BLaER1 treated with 17β-estradiol and CSF1 and Interleukin-3, amounts not matched to agents 10 nM and 100 nM (cell line): Measurements from ENCODE around the gene LGALS9B.
"Not testable (repeated sequence)": the region's sequence is repeated elsewhere in the genome, so short reads cannot be mapped to it uniquely, and the experiment has no call there.

ENCODE experiments used
- H3K27ac ChIP-seq, 11 experiments: shearing (Covaris generic); formaldehyde crosslinking; 2 replicates each; pipeline ENCODE4 v1.8.1; 2022
- H3K27me3 ChIP-seq, 11 experiments: shearing (Covaris generic); formaldehyde crosslinking; 2 replicates each; pipeline ENCODE4 v1.8.1; 2022
- H3K36me3 ChIP-seq, 11 experiments: shearing (Covaris generic); formaldehyde crosslinking; 2 replicates each; pipeline ENCODE4 v1.8.1; 2022
- H3K4me1 ChIP-seq, 10 experiments: shearing (Covaris generic); formaldehyde crosslinking; 2 replicates each; pipeline ENCODE4 v1.8.1; 2022
- H3K4me2 ChIP-seq, 11 experiments: shearing (Covaris generic); formaldehyde crosslinking; 2 replicates each; pipeline ENCODE4 v1.8.1; 2022
- H3K4me3 ChIP-seq, 10 experiments: shearing (Covaris generic); formaldehyde crosslinking; 2 replicates each; pipeline ENCODE4 v1.8.1; 2022
- H3K9ac ChIP-seq, 11 experiments: shearing (Covaris generic); formaldehyde crosslinking; 2 replicates each; pipeline ENCODE4 v1.8.1; 2022
- H3K9me3 ChIP-seq, 11 experiments: shearing (Covaris generic); formaldehyde crosslinking; replicated peaks in 1 of 11; 2 replicates each; pipeline ENCODE4 v1.8.1; 2022
- H4K20me1 ChIP-seq, 11 experiments: shearing (Covaris generic); formaldehyde crosslinking; 2 replicates each; pipeline ENCODE4 v1.8.1; 2022

Gene LGALS9B

DNA sequence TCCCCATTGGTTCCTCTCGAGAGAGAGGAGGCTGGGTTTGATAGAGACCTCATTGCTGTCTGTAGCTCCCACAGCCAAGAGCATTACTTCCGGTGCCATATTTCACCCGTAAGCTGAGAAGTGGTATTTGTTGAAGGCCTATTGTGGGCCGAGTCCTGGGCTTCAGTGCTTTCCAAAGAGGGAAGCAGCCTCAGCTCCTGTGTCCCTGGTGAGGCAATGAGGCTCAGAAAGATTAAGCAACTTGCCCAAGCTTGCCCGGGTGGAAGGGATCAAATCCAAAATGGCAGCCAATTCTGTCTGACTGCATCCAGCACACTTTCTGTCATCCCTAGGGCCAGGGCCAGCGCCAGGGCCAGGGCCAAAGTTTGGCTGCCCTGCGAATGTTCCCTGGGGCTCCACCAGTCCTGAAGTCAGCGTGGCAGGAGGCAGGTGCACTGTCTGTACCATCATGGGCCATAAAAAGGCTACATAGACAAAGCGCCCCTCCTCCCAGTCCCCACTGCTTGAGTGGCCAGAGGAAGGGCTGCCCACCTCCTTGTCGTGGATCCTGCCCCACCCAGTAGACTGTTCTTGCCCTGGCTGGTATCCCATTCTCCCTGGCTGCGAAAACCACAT is 13.4 kb downstream of the LGALS9B start:
- H3K36me3 ChIP-seq, H3K4me1 ChIP-seq, H3K4me3 ChIP-seq, H4K20me1 ChIP-seq, H3K9ac ChIP-seq, H3K4me2 ChIP-seq, H3K9me3 ChIP-seq, H3K27me3 ChIP-seq, H3K27ac ChIP-seq: not testable (repeated sequence)

DNA sequence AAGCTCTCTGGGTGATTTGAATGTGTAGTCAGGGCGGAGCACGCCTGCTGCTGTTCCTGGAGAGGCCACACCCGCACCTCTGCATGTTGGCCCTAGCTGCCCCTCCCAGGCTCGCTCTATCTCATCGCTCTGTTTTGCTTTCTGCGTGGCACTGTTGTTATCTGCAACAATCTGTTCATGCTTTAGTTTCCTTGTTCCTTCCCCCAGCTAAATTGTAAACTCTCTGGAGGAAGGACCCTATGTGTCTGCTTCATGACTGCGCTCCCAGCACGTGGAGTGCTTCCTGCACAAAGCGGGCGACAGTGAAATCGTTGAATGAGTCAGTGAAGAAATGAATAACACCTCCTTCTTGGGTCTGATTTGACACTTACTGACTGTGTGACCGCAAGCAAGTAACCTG is 16.5 kb downstream of the LGALS9B start:
- not testable (repeated sequence) for H3K4me3 ChIP-seq, H3K4me2 ChIP-seq, H3K27me3 ChIP-seq, H3K4me1 ChIP-seq, H3K36me3 ChIP-seq, H3K9me3 ChIP-seq, H3K27ac ChIP-seq, H4K20me1 ChIP-seq, H3K9ac ChIP-seq

DNA sequence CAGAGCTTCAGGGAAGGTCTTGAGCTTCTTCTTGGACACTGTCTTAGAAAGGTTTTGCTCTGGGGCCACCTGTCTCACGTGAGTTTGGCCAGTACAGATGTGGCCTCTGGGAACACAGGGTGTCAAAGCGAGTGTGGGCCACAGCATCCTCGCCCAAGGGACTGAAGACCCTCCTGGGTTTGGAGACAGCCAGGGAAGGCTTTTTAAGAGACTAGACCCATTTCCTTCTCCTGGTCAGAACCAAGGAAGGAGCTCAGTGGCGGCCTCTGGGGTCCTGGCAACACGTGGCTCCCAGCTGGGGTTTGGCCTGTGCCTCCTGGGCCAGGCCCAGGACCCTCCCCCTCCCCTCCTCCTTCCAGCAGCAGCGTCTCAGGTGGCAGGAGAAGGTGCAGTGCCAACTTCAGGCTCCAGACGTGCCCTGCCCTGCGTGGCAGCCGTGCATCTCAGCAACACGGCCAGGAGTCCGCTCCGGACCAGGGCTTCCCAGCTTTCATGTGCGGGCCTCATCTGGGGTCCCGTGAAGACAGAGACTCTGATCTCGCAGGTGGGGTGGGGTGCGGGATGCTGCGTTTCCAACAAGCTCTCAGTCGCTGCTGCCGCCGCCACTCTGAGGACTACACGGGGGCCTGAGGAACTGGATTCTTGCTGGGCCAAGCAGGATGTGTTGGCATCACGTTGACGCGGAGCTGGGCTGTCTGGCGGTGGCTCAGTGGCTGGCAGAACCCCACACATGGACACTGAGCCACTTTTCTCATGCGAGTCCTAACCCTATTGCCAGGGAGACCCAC is 19.6 kb downstream of the LGALS9B start:
- not testable (repeated sequence) for H3K4me1 ChIP-seq, H3K27me3 ChIP-seq

DNA sequence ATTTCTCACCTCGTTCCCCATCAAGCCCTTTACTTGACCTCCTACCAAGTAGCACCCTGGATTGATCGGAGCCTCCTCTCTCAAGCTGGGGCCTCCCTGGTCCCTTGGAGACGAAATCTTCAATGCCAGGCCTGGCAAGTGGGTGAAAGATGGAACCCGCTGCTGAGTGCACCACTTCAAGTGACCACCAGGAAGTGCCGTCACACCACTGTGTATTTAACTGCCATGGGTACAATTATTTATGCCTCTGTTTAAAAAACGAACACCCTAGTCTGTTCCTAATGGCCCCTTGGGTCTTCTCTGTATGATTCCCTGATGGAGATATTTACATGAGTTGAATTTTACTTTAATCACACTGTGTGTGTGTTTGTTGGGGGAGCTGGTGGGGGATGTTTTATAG is 20.4 kb downstream of the LGALS9B start:
- not testable (repeated sequence) for H3K4me1 ChIP-seq, H4K20me1 ChIP-seq, H3K4me2 ChIP-seq, H3K27me3 ChIP-seq, H3K9ac ChIP-seq, H3K27ac ChIP-seq, H3K9me3 ChIP-seq, H3K4me3 ChIP-seq, H3K36me3 ChIP-seq

More for the DNA sequence above, 19.6 kb downstream of the LGALS9B start:
- not testable (repeated sequence) for H3K9me3 ChIP-seq, H3K4me2 ChIP-seq, H3K9ac ChIP-seq, H3K4me3 ChIP-seq, H3K27ac ChIP-seq, H3K36me3 ChIP-seq, H4K20me1 ChIP-seq

DNA sequence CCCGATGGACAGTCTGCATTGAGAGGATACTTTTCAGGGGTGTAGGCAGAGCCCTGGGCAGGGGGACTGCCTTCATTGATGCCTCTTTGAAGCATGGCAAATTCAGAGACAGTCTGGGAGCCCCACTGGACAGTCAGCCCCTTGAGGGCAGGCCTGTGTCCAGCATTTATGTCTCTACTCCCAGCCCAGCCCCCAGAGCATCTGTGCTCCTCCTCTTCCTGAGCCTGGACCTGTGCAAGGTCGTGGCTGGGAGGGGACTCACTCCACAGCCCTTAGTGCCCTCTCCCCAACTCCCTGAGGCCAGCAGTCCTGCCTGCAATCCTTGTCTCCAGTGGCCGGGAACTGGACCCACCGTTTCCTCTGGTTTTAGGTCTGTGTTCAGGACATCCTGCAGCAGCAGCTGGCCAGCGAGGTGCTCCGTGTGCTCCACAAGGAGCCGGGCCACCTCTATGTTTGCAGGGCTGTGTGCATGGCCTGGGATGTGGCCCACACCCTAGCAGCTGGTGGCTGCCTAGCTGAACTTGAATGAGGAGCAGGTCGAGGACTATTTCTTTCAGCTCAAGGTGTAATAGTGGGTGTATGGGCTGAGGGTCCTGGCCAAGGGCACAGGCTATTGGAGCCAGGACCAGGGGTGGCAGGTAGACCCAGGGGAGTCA is 22.6 kb downstream of the LGALS9B start:
- not testable (repeated sequence) for H3K4me3 ChIP-seq, H3K9me3 ChIP-seq, H3K4me2 ChIP-seq, H3K4me1 ChIP-seq, H3K36me3 ChIP-seq, H3K9ac ChIP-seq, H4K20me1 ChIP-seq, H3K27me3 ChIP-seq, H3K27ac ChIP-seq

DNA sequence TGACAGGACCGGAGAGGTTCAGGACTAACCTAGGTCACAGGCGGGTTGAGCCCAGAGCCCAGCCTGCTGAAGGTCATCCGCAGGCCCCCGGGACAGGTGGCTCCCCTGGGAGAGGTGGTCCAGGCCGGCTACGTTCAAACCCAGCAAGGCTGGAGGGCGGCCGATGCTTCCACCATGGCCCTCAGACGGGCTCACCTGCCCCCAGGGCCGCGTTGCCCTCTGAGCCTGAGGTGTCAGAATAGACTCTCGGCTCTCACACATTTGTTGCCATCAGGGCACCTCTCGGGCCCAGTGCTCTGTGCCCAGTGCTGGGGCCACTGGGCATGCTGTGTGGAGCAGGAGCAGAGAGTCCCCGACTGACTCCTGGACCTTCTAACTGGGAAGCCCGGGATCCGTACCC is 23.2 kb downstream of the LGALS9B start:
- H3K27me3 ChIP-seq, H3K27ac ChIP-seq, H4K20me1 ChIP-seq, H3K4me2 ChIP-seq, H3K4me1 ChIP-seq, H3K36me3 ChIP-seq, H3K9ac ChIP-seq, H3K9me3 ChIP-seq, H3K4me3 ChIP-seq: not testable (repeated sequence)

DNA sequence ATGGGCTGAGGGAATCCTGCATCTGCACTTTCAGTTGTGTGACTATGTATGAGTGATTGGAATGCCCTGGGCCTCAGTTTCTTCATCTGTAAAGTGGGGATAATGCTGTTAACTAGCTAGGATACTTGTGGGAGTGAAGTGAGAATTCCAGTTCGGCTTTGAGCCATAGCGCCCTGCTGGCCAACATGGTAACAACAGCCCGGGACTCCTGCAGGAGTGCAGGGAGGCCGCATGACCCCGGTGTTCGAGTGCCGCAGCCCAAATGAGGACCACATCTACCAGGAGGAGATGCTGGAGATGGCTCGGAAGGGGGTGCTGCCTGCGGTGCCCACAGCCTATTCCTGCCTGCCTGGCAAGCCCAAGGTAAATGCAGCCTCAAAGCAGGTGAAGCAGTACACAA is 23.7 kb downstream of the LGALS9B start:
- not testable (repeated sequence) for H3K36me3 ChIP-seq, H3K4me2 ChIP-seq, H3K27me3 ChIP-seq, H3K4me3 ChIP-seq, H4K20me1 ChIP-seq, H3K4me1 ChIP-seq, H3K9me3 ChIP-seq, H3K9ac ChIP-seq, H3K27ac ChIP-seq

DNA sequence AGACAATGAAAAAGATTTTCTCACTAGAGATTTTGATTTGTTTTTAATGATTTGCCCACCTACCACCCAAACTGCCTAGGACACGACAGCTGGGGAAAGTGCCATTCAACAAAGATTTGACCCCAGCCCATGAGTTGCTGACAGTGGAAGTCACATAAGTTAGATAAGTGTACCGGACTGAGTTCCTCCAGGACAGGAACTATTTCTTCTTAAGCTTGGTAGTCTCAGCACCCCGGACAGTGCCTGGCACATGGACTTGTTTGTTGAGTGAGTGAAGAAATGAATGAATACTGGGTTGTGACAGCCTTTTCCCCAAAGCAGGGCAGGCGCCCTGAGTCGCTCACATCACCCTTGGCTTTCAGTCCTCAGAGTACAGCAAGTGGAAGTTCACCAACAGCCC is 26.7 kb downstream of the LGALS9B start:
- H3K9me3 ChIP-seq, H3K27ac ChIP-seq, H3K4me2 ChIP-seq, H3K27me3 ChIP-seq, H3K4me3 ChIP-seq, H3K36me3 ChIP-seq, H4K20me1 ChIP-seq, H3K9ac ChIP-seq, H3K4me1 ChIP-seq: not testable (repeated sequence)

DNA sequence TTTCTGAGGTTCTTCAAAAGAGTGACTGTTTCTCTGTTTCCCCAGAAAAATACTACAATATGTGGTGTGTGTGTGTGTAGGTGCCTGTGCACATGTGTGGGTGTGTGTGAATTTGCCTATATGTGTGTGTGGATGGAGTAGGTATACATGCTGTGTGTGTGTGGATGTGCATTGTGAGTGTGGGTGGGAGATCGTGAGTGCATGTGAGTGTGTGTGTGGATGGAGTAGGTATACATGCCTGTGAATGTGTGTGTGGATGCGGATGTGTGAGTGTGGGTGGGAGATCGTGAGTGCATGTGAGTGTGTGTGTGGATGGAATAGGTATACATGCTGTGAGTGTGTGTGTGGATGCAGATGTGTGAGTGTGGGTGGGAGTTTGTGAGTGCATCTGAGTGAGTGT is 32.2 kb downstream of the LGALS9B start:
- H3K4me1 ChIP-seq, H4K20me1 ChIP-seq, H3K9ac ChIP-seq, H3K4me3 ChIP-seq, H3K9me3 ChIP-seq, H3K27me3 ChIP-seq, H3K4me2 ChIP-seq, H3K27ac ChIP-seq, H3K36me3 ChIP-seq: not testable (repeated sequence)

DNA sequence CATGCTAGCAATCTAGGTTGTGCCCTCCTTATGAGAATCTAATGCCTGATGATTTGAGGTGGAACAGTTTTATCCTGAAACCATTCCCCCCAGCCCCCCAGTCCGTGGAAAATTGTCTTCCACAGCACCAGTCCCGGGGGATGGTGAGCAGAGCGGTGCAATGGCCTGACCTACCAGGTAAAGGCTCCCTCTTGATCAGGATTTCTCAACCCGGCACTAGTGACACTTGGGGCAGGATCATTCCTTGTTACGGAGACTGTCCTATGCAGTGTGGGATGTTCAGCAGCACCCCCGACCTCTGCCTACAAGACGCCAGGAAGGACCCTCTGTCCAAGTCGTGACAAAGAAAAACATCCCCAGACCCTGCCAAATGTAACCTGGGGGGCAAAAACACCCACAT is 34.0 kb downstream of the LGALS9B start:
- not testable (repeated sequence) for H3K9ac ChIP-seq, H3K4me1 ChIP-seq, H4K20me1 ChIP-seq, H3K4me3 ChIP-seq, H3K27me3 ChIP-seq, H3K9me3 ChIP-seq, H3K36me3 ChIP-seq, H3K4me2 ChIP-seq, H3K27ac ChIP-seq

DNA sequence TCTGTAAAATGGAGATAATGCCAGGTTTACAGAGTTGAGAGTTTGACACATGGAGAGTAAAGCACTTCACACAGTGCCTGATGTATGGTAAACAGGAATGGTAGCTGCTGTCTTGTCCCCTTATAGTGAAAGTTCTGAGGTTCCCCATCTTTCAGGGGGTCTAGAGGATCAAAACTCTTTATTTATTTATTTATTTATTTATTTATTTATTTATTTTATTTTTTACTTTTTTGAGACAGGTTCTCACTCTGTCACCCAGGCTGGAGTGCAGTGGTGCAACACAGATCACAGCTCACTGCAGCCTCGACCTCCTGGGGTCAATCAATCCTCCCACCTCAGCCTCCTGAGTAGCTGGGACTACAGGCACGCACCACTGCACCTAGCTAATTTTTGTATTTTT is 40.1 kb downstream of the LGALS9B start:
- H3K9me3 ChIP-seq, H3K27ac ChIP-seq, H3K9ac ChIP-seq, H4K20me1 ChIP-seq, H3K27me3 ChIP-seq, H3K4me2 ChIP-seq, H3K4me1 ChIP-seq, H3K4me3 ChIP-seq, H3K36me3 ChIP-seq: not testable (repeated sequence)

DNA sequence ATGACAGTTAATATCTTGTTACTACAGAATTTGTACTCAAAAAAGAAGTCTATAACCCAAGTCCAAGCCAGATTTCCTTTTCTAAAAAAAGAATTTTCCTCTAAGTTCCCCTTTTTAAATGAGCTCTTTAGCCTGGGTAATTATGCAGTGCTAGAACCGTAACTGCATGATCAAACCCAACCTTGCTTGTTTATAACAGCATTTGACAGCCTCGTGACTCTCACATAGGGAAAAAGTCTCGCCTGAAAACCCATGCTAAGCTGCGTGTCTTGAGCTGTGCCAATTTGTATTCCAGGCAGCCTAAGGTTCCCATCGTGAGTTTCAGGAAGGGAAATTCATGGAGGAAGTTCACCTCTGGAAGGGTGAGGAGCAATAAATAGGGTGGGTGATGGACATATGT is 44.5 kb downstream of the LGALS9B start:
- not testable (repeated sequence) for H3K4me2 ChIP-seq, H3K36me3 ChIP-seq, H3K4me3 ChIP-seq, H3K9me3 ChIP-seq, H3K27me3 ChIP-seq, H3K9ac ChIP-seq, H4K20me1 ChIP-seq, H3K27ac ChIP-seq, H3K4me1 ChIP-seq

DNA sequence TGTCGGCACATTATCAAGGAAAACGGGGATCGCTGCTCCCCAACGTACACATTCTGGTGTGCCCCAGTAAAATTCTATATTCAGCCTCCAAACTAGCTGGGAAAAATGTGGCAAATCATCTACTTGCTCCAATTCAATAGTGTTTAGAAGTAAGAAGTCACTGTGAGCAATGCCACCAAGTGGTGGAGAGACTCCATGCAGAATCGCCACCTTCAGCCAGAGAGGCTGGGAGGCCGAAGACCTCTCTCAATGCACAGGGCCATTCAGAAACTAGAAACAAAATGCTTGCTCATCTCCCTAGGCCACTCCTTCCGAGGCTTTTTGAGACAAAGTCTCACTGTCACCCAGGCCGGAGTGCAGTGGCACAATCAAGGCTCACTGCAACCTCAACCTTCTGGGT is 48.5 kb downstream of the LGALS9B start:
- not testable (repeated sequence) for H3K36me3 ChIP-seq, H3K27me3 ChIP-seq, H3K4me2 ChIP-seq, H3K4me3 ChIP-seq, H3K9me3 ChIP-seq, H3K27ac ChIP-seq, H3K9ac ChIP-seq, H3K4me1 ChIP-seq, H4K20me1 ChIP-seq

DNA sequence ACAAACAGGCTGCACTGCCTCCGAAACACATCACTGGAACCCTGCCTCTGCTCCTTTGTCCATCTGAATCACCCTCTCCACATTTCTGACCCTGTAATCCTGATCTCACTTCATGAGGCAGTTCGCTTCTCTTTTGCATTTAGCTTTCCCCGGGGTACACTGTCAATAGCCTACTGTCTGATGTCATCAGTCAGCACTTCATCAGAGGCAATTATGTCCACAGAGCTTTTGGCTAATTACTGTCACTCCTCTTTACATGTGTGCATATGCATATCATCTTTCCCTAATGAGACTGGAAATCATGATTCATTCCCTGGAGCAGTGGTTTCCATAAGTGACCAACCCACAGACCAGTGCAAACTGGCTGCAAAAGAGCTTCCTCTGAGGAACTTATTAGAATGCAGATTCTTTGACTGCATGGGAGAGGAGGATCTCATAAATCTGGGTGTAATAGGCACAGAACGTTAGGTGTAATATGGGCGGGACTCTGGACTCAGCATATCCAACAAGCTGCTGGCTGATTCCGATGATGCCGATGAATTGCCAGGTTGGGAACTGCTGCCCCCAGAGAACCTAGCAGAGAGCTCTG is 49.8 kb downstream of the LGALS9B start:
- H3K27me3 ChIP-seq, H3K36me3 ChIP-seq, H3K4me3 ChIP-seq, H4K20me1 ChIP-seq, H3K27ac ChIP-seq, H3K9ac ChIP-seq, H3K4me1 ChIP-seq, H3K4me2 ChIP-seq, H3K9me3 ChIP-seq: not testable (repeated sequence)
